Stimulated activated CD8-positive, alpha-beta memory T cell treated with anti-CD3 and anti-CD28 coated beads, Interleukin-4, amount 100 ng/mL, for 1 hour (primary cell): Measurements from ENCODE around the gene EOGT.

Experiments used
- DNase-seq, 2 donors: peaks; one replicate each; pipeline ENCODE4 v3.0.0-alpha.2; 2020; ENCODE audit warnings: low read depth in 2 of 2, low spot score in 1 of 2

Gene EOGT

DNA sequence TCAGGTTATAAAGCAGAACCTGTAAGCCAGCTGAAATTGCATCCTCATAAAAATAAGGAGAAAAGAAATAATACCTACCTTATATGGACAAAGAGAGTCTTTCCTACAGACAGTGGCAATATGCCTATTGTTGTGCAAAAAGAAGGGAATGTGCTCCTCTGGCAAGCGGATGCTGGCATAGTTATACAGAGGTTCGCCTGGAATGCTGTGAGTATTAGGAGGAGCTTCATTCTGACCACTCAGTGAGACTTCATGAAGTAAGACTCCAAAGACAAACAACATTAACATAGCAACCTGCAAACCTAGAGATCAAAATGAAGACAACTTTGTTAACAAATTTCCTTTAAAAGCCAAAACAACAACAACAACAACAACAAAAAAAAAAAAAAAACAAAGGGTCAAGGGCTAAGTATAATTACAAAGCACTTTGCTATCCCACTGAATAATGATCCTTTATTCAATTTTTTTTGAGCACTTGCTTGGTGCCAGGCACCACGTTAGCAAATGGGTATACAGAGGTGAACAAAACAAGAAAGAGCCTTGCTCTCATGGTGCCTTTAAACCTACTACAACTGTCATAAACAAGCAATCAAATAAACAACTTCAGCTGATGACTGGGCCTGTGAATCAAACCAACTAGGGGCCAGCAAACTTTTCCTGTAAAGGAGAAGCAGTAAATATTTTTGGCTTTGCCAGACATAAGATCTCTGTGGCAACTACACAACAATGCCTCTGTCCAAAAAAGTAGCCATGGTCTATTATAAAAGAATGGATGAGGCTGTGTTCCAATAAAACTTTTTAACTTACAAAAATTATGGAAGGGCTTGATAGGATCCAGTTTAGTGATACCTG, 3.7 kb downstream of the EOGT start:
- no peak for DNase-seq

DNA sequence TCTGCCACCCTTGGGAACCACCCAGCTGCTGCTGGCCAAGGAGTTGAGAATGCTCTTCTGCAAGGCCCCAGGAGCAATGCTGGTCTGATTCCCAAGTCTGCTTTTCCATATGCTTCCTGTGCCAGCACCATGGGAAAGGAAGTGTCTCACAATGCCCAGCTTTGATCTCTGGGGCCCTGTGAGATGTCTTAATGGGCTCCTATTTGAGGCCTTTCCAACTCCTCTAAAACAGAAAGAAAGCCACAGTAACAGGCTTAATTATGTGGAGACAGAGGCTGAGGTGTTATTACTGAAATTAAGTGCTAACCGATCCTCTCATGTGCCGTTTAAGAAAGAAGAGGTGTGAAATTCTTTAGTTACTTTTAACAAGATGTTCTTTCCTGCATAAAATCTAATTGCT, 4.5 kb downstream of the EOGT start:
- DNase-seq, result no peak

DNA sequence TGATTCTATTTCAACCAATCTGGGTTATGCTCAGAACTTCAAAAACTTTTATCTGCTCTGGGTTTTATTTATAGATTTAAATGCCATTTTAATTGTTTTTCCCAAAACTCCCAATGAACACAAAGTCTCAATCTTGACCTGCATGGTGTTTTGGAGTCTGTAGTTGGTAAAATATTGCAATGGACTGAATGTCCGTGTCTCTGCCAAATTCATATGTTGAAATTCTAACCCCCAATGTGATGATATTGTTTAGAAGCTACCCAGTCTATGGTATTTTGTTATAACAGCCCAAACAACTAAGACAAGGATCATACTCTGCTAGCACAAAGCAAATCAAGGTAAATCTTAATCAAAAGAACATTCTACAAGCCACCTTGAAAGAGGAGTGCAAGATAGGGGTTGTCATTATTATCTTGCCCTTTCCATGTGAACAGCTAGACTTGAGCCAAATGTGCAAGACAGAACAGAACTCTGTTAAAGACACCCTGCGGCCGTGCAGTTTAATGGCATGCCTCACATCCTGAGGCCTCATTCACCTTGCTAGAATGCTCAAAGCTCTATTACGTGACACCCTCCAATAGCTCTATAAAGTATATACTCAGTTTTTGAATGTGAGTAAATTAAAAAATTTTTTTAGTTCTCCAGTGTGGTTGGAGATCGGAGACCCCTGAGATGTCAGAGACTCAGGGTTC, 7.5 kb downstream of the EOGT start:
- no peak for DNase-seq

DNA sequence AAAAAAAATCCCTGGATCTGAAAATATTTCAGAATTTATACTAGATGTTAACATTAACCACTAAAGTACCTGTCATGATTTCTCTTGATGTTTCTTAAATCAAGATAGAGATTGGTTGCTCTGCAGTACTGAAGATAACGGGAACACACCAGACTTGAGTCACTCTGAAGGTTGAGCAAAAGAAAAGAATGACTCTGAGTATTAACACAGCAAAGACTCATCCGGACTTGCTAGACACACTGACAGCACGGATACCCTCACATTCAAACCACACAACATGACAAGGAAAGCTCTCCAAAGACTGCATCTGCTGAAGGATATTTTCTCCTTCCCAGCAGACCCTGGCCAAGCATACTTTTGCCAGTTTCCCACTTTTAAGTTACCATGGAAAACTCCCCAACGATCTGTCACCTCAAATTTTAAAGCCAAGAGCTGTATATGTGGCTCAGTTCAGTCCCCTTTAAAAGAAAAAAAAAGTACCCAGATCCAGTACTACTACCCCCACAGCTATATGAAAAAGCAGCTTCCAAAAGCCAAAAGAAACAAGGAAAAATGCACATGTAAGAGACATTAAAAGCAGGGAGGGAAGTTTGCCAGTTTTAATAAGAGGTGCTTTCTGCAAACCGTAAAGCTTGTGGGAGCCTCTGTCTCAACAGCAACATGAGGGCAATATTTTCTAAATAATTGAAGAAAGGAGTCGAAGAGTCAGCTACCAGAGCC, 8.3 kb downstream of the EOGT start:
- DNase-seq, result no peak

DNA sequence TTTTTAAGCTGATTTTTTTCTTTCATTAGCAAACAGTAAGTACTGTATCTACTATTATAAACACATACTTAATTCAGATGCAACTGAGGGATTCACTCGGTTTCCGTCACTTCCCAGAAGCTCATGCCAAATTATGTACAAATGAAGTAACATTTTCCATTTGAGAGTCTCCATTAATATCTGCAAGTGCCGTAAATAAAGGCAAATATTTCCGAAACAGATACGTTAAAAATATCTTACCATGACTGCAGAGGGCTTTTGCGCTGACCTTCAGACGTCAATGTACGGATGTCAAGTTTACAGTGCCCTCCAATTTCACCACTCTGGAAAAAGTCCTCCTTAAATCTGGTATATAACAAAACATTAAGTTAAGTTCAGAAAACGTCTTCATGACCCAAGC, 9.3 kb downstream of the EOGT start:
- DNase-seq, result no peak

DNA sequence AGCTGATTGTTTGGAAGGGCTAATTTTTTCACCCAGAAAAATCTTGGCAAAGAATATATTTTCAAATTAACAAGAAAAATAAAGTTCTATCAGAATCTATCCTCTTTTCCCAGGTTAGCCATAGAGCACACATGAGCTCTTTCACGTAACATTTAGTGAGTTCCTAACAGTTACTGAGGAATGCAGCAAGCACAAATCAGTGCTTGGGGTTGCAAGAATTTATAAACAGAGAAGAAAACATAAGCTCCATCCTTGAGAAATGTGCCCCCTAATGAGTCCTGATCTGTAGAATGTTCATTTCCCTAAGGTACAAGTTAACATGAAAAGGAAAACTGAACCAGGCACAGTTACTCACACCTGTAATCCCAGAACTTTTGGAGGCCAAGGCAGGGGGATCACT, 13.9 kb downstream of the EOGT start:
- no peak for DNase-seq

DNA sequence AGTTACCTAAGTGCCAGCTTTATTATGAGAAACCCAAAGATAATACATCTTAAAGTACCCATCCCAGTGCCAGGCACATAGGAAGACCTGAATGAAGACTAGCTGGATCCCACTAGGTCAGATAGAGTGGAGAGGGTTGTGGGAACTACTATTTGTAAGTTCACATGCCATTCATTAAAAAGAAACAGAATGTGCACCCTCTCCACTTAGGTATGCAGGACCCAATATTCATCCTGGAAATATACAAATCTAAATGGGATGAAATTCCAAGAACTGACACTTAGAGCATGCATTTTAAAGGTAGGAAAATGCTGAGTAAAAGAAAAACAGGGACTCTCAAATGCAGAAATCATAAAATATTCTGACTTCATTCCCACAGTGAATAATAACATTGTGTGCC, 14.3 kb downstream of the EOGT start:
- no peak for DNase-seq

DNA sequence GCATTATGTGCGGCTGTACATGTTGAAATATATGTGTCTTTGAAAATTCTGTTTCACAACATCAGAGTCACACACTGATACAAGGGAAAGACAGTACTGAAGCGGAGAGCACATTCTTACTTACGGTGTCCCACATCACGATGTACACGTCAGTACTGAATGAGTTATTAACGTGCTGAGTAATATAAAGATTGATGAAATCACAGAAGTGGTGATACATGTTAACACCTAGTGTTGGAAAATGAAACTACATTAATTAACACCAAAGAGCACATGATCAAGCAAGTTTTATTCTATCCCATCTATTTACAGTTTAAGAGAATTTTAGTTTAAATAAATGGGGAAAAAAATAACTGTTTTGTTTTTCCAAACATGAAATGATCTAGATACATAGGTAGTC, 15.6 kb downstream of the EOGT start:
- no peak for DNase-seq

DNA sequence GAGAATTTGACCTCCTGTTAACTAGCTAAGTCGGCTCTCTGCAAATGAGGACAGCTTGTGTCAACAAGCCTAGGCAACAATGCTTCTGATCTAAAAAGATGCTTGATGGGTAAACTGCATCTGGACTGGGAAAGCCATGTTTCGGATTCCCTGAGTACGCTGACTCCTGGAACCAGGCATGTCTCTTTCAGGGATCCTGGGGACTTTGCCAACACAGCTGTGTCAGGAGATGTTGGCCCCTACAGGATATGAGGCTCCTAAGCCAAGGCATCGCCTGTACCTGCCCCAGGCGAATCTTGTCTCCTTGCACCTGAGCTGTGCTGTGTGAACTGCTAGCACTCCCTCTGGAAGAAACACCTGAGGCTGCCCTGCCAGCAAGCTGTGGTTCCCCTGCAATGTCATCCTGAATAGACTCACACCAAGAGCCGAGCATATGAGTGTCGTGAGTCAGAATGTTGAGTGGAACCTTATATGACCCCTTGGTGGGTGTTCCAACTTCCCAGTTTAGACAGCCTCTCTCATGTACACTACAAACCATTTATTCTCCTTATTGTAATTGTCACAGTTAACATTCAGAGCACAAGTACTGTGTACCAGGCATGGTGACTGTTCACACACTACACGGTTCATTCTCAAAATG, 17.0 kb downstream of the EOGT start:
- no peak for DNase-seq

DNA sequence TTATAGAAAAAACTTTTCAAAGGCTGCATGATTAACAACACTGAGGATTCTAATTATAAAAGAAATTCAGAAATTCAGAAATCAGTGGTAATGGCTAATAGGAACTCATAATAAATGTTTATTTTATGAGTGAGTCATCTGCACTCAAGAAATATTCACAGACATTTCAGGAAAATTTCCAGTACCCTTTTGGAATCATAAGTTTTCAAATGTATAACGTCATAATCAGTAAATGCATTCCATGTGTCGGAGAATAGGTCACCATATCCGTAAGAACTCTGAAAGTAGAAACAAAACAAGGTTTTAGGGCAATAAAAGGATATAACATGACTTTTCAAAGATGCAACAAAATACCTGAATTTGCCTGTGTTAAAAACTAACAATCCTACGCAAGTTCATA, 24.7 kb downstream of the EOGT start:
- DNase-seq, result no peak

DNA sequence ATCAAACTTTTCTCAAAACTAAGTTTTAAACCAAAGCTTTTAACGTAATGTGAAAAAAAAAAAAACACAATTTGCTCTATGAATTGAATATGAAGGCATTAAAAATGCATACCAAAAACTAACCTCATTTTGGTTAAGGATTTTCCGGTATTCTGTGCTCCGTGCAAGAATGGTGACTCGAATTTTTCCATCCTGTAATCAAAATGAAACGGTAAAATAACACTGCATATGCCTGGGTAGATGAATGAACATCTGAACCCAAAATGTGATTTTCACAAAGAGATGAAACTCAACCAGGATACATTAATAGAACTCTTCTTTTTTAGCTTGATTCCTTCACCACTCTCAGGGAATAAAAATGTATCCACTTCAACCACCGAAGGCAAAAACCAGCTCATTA, 26.2 kb downstream of the EOGT start:
- no peak for DNase-seq

DNA sequence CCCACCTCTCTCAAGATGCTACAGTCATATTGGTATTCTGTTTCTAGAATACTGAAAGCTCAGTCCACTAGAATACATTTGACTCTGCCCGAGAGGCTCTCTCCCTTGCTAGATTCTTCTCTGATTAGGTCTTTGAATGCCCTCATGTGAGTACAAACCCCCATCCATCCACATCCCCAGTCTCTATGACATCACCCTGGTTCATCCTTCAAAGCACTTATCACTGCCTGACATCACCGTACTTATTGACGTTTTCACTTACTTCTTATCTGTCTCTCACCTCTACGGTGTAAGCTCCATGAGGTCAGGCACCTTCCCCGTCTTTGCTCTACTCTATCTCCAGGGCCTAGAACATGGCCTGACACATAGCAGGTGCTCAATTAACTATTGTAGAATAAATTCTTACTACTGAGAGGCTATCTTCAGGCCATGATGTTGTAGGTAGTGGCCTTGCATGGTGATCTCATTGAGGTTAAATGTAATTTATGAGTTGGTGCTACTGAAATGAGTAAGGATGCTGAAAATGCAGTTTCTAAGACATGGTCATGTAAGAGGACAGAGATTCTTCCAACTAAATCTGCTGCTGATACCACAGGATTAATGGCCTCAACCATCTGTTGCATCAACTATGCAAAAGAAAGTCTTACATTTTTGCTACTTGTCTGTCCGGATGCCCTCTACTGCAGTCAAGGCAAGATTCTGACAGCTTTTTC, 26.8 kb downstream of the EOGT start:
- DNase-seq, result no peak

DNA sequence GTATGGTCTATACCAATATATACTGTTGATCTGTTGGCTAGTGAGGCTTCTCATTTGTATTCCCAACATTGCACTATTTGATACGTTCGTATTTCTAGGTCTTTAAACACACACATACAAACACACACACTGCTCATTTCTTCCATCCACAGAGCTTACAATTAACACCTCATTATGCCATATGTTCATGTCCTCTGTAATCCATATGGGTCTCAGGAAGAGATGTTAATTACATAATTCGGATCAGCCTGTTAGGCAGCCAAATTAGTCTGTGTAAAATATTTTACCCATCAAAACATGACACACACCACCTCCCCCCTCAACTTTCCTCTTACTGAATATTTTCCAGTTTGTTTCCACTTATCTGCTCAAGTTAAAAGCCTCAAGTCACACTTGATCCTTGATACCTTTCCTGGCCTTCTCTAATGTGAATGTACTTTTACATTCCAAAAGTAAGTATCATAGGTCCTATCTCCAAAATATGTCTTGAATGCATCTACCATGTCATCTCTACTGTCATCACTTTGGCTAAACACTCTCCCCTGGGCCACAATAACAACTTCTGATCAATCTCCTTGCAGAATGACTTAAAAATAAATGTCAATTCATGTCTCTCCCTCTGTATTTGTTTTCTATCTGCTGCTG, 28.2 kb downstream of the EOGT start:
- no peak for DNase-seq

DNA sequence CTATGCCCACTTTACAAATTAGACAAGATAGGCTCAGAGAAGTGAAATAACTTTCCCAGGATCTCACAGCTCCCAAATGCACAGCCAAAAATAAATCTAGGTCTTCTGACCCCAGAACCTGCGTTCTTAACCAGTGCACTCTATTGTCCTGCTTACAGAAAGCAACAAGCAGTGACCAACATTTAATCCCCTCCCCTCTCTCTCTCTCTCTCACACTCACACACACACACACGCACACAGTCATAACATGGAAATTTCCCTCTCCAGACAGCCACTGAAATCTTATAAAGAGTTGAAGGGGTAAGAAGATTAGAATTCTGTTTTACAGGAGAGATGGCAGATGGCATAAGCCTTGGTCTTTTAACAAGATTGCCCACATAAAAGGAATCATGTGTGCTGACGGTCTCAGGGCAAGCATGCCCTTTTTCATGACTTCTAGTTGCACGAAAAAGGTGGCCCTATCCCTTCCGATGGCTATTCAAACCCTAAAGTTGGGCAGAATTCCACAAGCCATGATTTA, 29.4 kb downstream of the EOGT start:
- no peak for DNase-seq

DNA sequence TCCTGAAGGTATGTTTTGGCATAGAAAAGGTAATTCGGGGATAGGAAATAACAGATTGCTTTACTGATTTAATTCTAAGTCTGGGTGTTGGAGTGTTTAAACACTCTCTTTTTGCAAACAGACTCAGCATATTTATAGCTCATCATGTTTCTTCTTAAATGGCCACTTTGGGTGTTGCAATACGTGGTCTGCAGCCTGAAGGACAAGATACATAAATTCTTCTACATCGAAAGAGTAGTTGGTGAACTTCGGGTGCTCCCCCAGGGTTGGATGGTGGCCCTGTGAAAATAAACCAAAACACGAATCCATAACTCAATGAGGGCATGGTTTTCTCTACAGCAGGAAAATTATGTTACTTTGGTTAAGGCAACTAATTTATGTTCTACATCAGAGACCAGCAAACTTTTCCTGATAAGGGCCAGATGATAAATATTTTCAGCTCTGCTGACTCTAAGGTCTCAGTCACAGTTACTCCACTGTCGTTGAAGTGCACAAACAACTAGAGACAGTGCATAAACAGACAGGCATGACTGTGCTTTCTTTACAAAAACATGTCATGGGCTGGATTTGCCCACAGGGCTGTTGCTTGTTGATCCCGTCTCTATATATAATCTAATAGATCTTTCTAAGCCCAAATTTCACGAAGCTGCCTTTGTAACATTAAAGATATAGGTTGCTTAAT, 35.9 kb downstream of the EOGT start:
- no peak for DNase-seq

DNA sequence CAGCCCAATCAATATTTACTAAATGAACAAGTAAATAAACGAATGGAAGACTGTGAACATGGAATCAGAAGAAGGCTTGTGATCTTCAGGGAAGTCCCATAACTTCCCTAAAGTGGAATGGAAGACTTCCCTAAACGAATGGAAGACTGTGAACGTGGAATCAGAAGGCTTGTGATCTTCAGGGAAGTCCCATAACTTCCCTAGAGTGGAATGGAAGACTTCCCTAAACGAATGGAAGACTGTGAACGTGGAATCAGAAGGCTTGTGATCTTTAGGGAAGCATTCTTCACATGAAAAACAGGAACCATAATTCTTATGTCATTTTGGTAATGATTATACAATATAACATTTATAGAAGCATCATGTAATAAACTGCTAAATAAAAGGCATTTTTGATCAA, 38.8 kb downstream of the EOGT start:
- no peak for DNase-seq

DNA sequence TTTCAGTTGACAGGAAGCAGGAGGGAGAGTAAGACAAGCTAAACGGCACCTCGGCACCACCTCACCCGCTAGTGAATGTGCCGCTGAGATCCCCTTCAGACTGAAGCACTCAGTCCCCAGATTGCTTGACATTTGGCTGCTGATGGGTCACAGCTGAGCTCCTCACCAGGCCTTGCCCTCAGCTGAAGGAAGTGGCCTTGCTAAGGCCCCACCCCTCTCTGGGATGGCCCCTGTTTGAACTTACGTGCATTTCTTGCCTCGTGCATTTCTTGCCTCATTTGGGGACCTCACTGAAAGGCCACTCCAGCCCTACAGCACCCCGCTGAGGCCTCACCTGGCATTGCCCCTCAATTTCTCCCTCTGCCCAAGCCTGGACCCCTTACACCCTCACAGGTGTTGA, 39.8 kb downstream of the EOGT start:
- no peak for DNase-seq

DNA sequence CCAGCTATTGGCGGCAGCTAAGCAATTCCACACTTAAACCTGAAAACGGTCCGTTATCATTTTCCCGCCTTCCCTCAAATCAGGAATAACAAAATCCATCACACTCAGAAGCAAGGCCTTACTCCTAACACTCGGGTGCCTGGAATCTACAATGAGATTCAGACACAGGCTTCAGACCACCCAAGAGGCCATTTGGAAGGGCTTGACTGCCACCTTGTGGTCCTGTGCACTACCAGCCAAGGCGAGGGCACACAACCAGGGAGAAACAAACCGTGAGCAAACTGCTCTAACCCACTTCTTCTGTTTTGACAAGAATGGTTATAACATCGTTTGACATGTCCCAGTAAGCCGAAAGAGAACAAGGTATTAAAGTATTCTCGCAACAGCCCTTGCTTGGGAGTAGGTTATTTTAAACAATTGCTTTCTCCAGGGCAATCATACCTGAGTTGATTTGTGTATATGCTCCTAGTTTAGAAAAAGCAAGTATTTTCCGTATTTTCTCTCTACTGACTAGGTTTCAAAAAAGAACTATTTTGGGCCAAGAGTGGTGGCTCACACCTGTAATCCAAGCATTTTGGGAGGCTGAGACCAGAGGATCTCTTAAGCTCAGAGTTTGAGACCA, 41.0 kb downstream of the EOGT start:
- DNase-seq, result no peak

DNA sequence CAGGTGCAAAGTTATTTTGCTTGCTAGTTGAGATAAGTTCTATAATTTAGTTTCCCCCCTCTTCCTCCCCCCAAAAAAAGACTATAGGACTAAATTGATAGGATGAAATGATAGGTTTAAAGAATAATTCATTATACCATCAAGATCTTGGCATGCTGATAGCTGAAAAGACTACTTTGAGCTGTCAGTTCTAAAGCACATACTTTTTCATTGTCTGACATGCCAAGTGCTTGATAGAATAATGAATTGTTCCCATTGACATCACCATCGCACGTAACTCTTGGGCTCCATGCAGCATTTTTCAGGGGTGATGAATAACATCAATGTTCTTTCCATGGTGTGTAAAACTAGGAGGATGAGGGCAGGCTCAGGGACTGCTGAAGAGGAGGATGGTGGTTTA, 48.8 kb downstream of the EOGT start:
- DNase-seq, result no peak
